GM21390 (cell line): ENCODE measurements around the gene LONP2.
"Not testable (repeated sequence)": the region's sequence is repeated elsewhere in the genome, so short reads cannot be mapped to it uniquely, and the experiment has no call there.

Experiments
- ATAC-seq: cut with Tn5 transposase; IDR thresholded peaks from one replicate; pipeline ENCODE4 v1.9.1; 2021; ENCODE audit not compliant: unreplicated experiment

LONP2 gene

GRCh38 chr16:48287239-48287638 lies 43.1 kb downstream of the LONP2 start:
- ATAC-seq = no peak

- no peak for ATAC-seq
Observed at GRCh38 chr16:48291303-48291702, 47.2 kb downstream of the LONP2 start.

- ATAC-seq = no peak
Observed at GRCh38 chr16:48291754-48292153, 47.7 kb downstream of the LONP2 start.

- no peak for ATAC-seq
Observed at GRCh38 chr16:48292452-48292851, 48.4 kb downstream of the LONP2 start.

GRCh38 chr16:48294724-48295123 lies 50.6 kb downstream of the LONP2 start:
- no peak for ATAC-seq

GRCh38 chr16:48295488-48296281 lies 51.6 kb downstream of the LONP2 start:
- ATAC-seq = no peak

- ATAC-seq = no peak
Observed at GRCh38 chr16:48299471-48299870, 55.4 kb downstream of the LONP2 start.

GRCh38 chr16:48300391-48300856 lies 56.3 kb downstream of the LONP2 start:
- no peak for ATAC-seq

GRCh38 chr16:48308535-48308934 lies 64.4 kb downstream of the LONP2 start:
- no peak for ATAC-seq

- no peak for ATAC-seq
Observed at GRCh38 chr16:48310908-48311641, 67.0 kb downstream of the LONP2 start.

GRCh38 chr16:48313905-48314304 lies 69.8 kb downstream of the LONP2 start:
- ATAC-seq = not testable (repeated sequence)

GRCh38 chr16:48317026-48317425 lies 72.9 kb downstream of the LONP2 start:
- no peak for ATAC-seq

GRCh38 chr16:48317614-48318315 lies 73.7 kb downstream of the LONP2 start:
- no peak for ATAC-seq

GRCh38 chr16:48318630-48319029 lies 74.5 kb downstream of the LONP2 start:
- no peak for ATAC-seq

- no peak for ATAC-seq
Observed at GRCh38 chr16:48321317-48322036, 77.4 kb downstream of the LONP2 start.

GRCh38 chr16:48323783-48324775 lies 80.0 kb downstream of the LONP2 start:
- no peak for ATAC-seq

- ATAC-seq = no peak
Observed at GRCh38 chr16:48326915-48327314, 82.8 kb downstream of the LONP2 start.

GRCh38 chr16:48329138-48329537 lies 85.0 kb downstream of the LONP2 start:
- no peak for ATAC-seq

GRCh38 chr16:48330189-48330840 lies 86.2 kb downstream of the LONP2 start:
- ATAC-seq = no peak
